Stimulated activated CD8-positive, alpha-beta memory T cell treated with anti-CD3 and anti-CD28 coated beads, Interleukin-4, amount 100 ng/mL, for 4 hours (primary cell): ENCODE measurements around the gene PKN1.
"Not testable (repeated sequence)": the region's sequence is repeated elsewhere in the genome, so short reads cannot be mapped to it uniquely, and the experiment has no call there.

Source experiments
- DNase-seq, 2 donors: peaks; one replicate each; pipeline ENCODE4 v3.0.0-alpha.2; 2020; ENCODE audit warnings: low read depth in 2 of 2, low spot score in 1 of 2

The PKN1 gene

GRCh38 chr19:14428882-14429416 lies 4.2 kb upstream of the PKN1 start:
- DNase-seq, result no peak

- no peak for DNase-seq
Measured at GRCh38 chr19:14430712-14431111, 2.4 kb upstream of the PKN1 start.

- DNase-seq, result no peak
Measured at GRCh38 chr19:14433554-14434501, 722 bp downstream of the PKN1 start.

- no peak for DNase-seq
Measured at GRCh38 chr19:14434543-14435319, 1.6 kb downstream of the PKN1 start.

- no peak for DNase-seq
Measured at GRCh38 chr19:14435320-14436050, 2.4 kb downstream of the PKN1 start.

GRCh38 chr19:14437578-14438140 lies 4.6 kb downstream of the PKN1 start:
- no peak for DNase-seq

GRCh38 chr19:14439014-14439413 lies 5.9 kb downstream of the PKN1 start:
- DNase-seq, result no peak

GRCh38 chr19:14440049-14440448 lies 6.9 kb downstream of the PKN1 start:
- peak in 1 of 2 donors; percentile 61 for DNase-seq

- DNase-seq, result no peak
Measured at GRCh38 chr19:14441041-14441938, 8.2 kb downstream of the PKN1 start.

GRCh38 chr19:14442891-14443631 lies 10.0 kb downstream of the PKN1 start:
- no peak for DNase-seq

- no peak for DNase-seq
Measured at GRCh38 chr19:14443632-14444216, 10.6 kb downstream of the PKN1 start.

GRCh38 chr19:14446336-14447036 lies 13.4 kb downstream of the PKN1 start:
- DNase-seq, result no peak

GRCh38 chr19:14449321-14449720 lies 16.2 kb downstream of the PKN1 start:
- DNase-seq, result no peak

- DNase-seq, result peak in 1 of 2 donors; percentile 30
Measured at GRCh38 chr19:14450168-14450874, 17.2 kb downstream of the PKN1 start.

GRCh38 chr19:14450876-14451275 lies 17.8 kb downstream of the PKN1 start:
- DNase-seq, result no peak

GRCh38 chr19:14452303-14452702 lies 19.2 kb downstream of the PKN1 start:
- not testable (repeated sequence) for DNase-seq

GRCh38 chr19:14459703-14460102 lies 26.6 kb downstream of the PKN1 start:
- peak in 1 of 2 donors; percentile 24 for DNase-seq
